GM18511 (cell line): Measurements from ENCODE around the gene RALGPS1.

Experiments used
- ATAC-seq: cut with Tn5 transposase; IDR thresholded peaks from one replicate; pipeline ENCODE4 v1.9.1; 2021; ENCODE audit warnings: mild to moderate bottlenecking, moderate library complexity; ENCODE audit not compliant: unreplicated experiment

RALGPS1 gene

GRCh38 chr9:126953041-126953809, 38.6 kb downstream of the RALGPS1 start:
- ATAC-seq = no peak

- ATAC-seq = no peak
These were observed 41.2 kb downstream of the RALGPS1 start for GRCh38 chr9:126955811-126956210.

GRCh38 chr9:126956917-126957686, 42.5 kb downstream of the RALGPS1 start:
- ATAC-seq = no peak

- ATAC-seq = no peak
These were observed 43.1 kb downstream of the RALGPS1 start for GRCh38 chr9:126957687-126958053.

- no peak for ATAC-seq
These were observed 44.8 kb downstream of the RALGPS1 start for GRCh38 chr9:126959336-126959735.

GRCh38 chr9:126959917-126960316, 45.3 kb downstream of the RALGPS1 start:
- ATAC-seq = no peak

- ATAC-seq = no peak
These were observed 47.8 kb downstream of the RALGPS1 start for GRCh38 chr9:126962336-126962735.

GRCh38 chr9:126965077-126965476, 50.5 kb downstream of the RALGPS1 start:
- no peak for ATAC-seq

- no peak for ATAC-seq
These were observed 51.2 kb downstream of the RALGPS1 start for GRCh38 chr9:126965541-126966428.

GRCh38 chr9:126971261-126971660, 56.7 kb downstream of the RALGPS1 start:
- ATAC-seq = no peak

- ATAC-seq = no peak
These were observed 59.3 kb downstream of the RALGPS1 start for GRCh38 chr9:126973651-126974529.

- no peak for ATAC-seq
These were observed 60.0 kb downstream of the RALGPS1 start for GRCh38 chr9:126974594-126974993.

GRCh38 chr9:126975327-126976220, 61.0 kb downstream of the RALGPS1 start:
- no peak for ATAC-seq

GRCh38 chr9:126979461-126979860, 64.9 kb downstream of the RALGPS1 start:
- no peak for ATAC-seq

- ATAC-seq = no peak
These were observed 65.6 kb downstream of the RALGPS1 start for GRCh38 chr9:126980231-126980630.

GRCh38 chr9:126981218-126981617, 66.6 kb downstream of the RALGPS1 start:
- ATAC-seq = no peak

GRCh38 chr9:126982215-126983002, 67.8 kb downstream of the RALGPS1 start:
- ATAC-seq = no peak

- ATAC-seq = no peak
These were observed 69.2 kb downstream of the RALGPS1 start for GRCh38 chr9:126983767-126984166.

- no peak for ATAC-seq
These were observed 70.4 kb downstream of the RALGPS1 start for GRCh38 chr9:126984969-126985368.
